Activated naive CD4-positive, alpha-beta T cell treated with Interleukin-2 at 50 U/mL for 16 hours (primary cell): ENCODE results near the gene HCN1.
"Not testable (repeated sequence)": the region's sequence is repeated elsewhere in the genome, so short reads cannot be mapped to it uniquely, and the experiment has no call there.

Experiments
- DNase-seq: peaks from one replicate; pipeline ENCODE4 v3.0.0-alpha.2; 2020

Gene HCN1

DNA sequence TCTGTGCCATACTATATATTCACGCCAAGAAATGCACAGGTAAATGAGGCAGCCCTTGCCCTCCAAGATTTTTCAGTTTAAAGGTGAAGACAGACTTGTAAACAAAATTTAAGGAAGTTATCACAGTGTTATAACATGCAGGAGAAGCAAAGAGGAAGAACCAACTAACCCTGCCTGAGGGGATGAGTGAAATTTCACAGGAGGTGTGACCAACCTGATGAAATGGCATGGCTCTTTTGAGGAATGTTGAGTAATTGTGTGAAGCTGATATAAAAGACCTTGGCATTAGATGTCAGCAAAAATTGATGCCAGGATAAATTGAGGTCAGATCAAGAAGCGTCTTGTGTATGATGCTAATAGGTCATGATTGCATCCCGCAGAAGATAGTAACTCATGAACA, 86.5 kb downstream of the HCN1 start:
- DNase-seq, result no peak

GRCh38 chr5:45604092-45604491, 92.1 kb downstream of the HCN1 start:
- no peak for DNase-seq

GRCh38 chr5:45601424-45601823, 94.8 kb downstream of the HCN1 start:
- no peak for DNase-seq

GRCh38 chr5:45596320-45596719, 99.9 kb downstream of the HCN1 start:
- no peak for DNase-seq

DNA sequence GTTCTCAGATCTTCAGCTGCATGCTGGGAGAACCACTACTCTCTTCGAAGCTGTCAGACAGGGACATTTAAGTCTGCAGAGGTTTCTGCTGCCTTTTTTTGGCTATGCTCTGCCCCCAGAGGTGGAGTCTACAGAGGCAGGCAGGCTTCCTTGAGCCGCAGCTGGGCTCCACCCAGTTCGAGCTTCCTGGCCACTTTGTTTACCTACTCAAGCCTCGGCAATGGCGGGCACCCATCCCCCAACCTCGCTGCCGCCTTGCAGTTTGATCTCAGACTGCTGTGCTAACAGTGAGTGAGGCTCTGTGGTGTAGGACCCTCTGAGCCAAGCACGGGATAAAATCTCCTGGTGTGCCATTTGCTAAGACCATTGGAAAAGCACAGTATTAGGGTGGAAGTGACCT, 110.2 kb downstream of the HCN1 start:
- not testable (repeated sequence) for DNase-seq

- no peak for DNase-seq
These were observed 117.9 kb downstream of the HCN1 start for GRCh38 chr5:45578270-45578669.

GRCh38 chr5:45568813-45569212, 127.4 kb downstream of the HCN1 start:
- DNase-seq, result no peak

DNA sequence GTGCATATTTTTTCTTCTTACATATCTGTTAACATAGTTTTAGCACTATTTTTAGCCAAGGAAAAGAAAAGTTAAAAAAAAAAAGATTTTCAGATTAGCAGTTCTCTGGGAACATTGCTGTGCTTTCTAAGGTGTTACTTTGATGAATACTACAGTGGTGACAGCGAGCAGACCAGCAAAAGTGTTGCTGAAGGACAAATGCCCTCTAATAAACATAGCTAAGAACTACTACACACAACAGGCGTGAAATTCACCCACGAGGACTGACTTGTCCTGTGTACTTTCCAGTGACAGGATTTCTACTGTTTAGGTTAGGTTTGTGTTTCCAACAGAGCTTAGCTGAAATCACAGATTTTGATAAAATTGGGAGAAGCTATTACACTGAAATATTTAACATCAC, 153.8 kb downstream of the HCN1 start:
- DNase-seq, result no peak

- no peak for DNase-seq
These were observed 162.5 kb downstream of the HCN1 start for GRCh38 chr5:45533663-45534062.

- no peak for DNase-seq
These were observed 163.2 kb downstream of the HCN1 start for GRCh38 chr5:45532826-45533624.

DNA sequence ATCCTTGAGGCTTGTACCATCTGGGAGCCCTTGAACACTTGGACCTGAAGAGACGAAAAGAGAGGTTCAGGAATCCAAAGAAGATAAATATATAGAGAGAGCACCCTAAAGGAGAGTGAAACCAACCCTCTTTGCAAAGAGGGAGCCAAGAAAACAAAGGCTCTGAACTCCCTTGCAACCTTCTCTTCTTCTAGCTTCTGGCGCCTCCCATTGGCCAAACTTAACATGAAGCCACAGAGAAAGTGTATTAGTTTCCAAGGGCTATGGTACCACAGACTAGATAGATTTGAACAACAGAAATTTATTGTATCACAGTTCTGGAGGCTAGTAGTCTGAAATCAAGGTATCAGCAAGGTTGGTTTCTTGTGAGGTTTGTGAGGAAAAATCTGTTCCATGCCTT, 175.1 kb downstream of the HCN1 start:
- DNase-seq, result no peak

- DNase-seq, result no peak
These were observed 183.7 kb downstream of the HCN1 start for GRCh38 chr5:45512521-45512920.

DNA sequence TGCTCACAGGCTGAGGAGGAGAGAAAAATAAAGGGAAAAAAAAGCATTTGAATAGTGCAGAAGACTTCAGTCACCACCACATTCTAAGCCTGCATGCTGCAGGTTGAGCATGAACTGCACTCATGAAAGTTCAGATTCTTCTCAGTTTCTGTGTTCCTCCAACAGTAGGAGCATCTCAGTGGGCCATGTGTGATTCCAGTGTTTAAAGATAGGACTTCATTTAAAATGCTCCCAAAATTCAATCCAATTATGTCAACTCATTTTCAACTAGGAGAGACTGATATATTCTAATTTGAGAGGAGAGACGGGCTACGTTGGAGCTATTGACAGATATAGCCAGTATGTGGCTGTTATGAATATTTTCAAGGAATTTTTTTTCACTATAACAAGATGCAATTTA, 186.8 kb downstream of the HCN1 start:
- DNase-seq, result no peak

DNA sequence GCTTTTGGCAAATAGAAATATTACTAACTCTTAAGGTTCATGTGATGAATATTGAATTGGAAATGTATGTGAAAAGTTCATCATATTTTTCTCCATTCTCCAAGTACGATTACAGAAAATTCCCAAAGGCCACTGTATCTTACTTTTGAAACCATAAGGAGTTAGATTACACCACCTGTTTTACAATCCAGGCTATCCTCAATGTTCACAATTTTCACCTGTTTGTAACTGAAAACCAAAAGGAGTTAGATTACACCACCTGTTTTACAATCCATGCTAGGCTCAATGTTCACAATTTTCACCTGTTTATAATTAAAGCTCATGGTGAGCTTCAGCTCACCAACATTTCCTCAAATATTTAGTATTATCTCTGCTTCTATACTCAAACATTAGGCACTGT, 188.0 kb downstream of the HCN1 start:
- DNase-seq, result no peak

DNA sequence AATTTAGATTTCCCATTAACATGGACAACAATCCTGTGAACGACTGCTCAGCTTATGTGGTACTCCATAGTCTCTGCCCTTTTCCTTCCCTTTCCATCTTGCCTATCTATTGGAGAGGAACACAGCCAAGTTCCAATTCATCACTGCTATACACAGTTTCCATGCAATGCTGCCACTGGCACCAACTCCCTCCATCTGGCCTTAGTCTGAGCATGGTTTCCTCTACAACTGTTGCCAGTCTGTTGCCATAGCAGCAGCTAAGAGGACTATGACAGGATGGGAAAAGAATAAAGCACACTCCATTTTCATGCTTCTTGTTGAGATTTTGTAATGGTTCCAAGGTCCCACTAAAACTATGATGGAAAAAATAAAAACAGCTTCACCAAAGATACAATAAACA, 189.0 kb downstream of the HCN1 start:
- DNase-seq, result no peak

- DNase-seq, result not testable (repeated sequence)
These were observed 197.2 kb downstream of the HCN1 start for GRCh38 chr5:45499006-45499405.

- no peak for DNase-seq
These were observed 204.8 kb downstream of the HCN1 start for GRCh38 chr5:45491368-45491767.

GRCh38 chr5:45484781-45485180, 211.4 kb downstream of the HCN1 start:
- no peak for DNase-seq

GRCh38 chr5:45454114-45454513, 242.1 kb downstream of the HCN1 start:
- DNase-seq, result no peak

- not testable (repeated sequence) for DNase-seq
These were observed 251.3 kb downstream of the HCN1 start for GRCh38 chr5:45444856-45445255.

GRCh38 chr5:45440466-45440865, 255.7 kb downstream of the HCN1 start:
- DNase-seq, result no peak

GRCh38 chr5:45437752-45438151, 258.4 kb downstream of the HCN1 start:
- DNase-seq, result no peak

- no peak for DNase-seq
These were observed 278.7 kb downstream of the HCN1 start for GRCh38 chr5:45417285-45417998.
